Measurements from ENCODE around the gene PARP16.
A peak's percentile ranks its signal among the peaks of the same experiment; 100 is the strongest.

The PARP16 gene

DNA sequence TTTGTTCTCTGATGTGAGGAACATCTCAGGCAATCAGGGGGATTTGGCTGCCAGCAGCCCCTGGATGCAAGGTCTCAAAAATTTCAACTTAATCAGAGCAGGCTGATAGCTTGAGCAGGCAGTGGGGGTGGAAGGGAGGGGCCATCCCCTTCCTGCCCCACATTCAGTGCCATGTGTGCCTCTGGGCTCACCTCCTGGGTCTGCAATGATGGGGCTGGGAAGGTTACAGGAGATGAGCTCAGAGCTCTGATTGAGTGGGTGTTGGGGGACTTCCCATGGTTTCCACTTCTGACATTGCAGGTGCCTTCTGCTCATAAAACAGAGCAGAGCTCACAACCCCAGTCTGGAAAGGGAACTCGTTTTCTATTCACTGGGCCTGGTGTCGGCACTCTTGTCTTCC lies 37.0 kb downstream of the PARP16 start:
- H3K4me3 ChIP-seq (ENCODE audit: low read depth, low read length), result no peak overlapping the region
- POLR2A ChIA-PET, result interaction anchor here (0.7 kb wide), 1 partner anchor 28 kb away, joined by 4 read pairs; no protein-coding TSS in a partner anchor
- no peaks in the 10 kb centered on the region for H3K4me1 ChIP-seq (ENCODE audit: control insufficient read depth, insufficient read depth, low read length)
- H3K27ac ChIP-seq (ENCODE audit: extremely low read depth, low read depth, low read length), result no peak overlapping the region
- peak; percentile 45 for TF ChIP-seq ZFHX2 (tag by site-specific recombination; conservative IDR thresholded peaks at IDR 0.05)
- TF ChIP-seq ZNF777 (tag by site-specific recombination; IDR thresholded peaks at IDR 0.05; ENCODE audit: borderline replicate concordance), result no peak
- TF ChIP-seq ZBTB17 (tag by site-specific recombination; IDR thresholded peaks at IDR 0.05), result peak; percentile 72
- peak; percentile 36; the same call in 1 of the 2 replicates for TF ChIP-seq GLIS1 (tag by site-specific recombination; IDR thresholded peaks at IDR 0.05)
- no peaks in the 10 kb centered on the region for H3K36me3 ChIP-seq (ENCODE audit: control insufficient read depth in 2 of 2, insufficient read depth in 1 of 2, low read length in 2 of 2)
- no peaks in the 10 kb centered on the region for H3K9me3 ChIP-seq (ENCODE audit: control insufficient read depth, insufficient read depth, low read depth, low read length)
- CTCF ChIA-PET, result no interaction called here

DNA sequence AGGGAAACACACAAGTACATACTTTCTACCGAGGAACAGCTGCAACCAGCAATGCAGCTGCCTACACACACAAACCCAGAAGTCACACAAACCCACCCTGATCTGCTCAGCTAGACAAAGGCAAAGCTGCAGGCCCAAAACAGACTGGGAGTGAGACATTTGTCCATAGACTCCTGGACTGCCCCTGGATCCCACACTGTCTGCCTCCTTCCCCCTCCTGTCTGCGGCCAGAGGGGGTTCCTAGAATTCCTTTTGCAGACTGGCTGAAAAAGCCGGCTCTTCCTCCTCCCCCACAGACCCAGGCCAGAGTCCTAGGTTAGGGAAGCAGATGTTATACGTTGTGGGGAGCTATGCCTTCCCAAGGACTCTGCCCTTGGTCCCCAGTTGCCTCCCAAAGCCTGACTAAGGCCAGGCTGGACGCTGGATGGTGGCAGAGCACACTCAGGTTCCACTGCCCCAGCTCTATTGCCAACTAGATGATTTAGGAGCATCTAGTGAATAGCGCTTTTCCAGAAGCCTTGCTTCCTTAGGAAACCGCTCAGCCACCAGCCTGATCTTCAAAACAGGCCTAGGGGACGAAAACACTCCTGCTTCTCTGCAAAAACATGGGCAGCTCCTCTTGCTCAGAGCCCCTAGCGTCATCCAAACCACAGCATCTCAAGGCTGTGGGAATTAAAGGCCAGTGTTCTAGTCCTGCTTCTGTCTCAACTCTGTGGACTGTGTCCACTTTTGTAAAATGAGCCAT lies 38.0 kb downstream of the PARP16 start:
- Histone ChIP-seq H3K9me3 (ENCODE audit: control insufficient read depth, insufficient read depth, low read depth, low read length) (no peaks in the 10 kb centered on the region), H3K4me3 (ENCODE audit: low read depth, low read length) (no peak overlapping the region), H3K27ac (ENCODE audit: extremely low read depth, low read depth, low read length) (no peak overlapping the region), H3K36me3 (ENCODE audit: control insufficient read depth in 2 of 2, insufficient read depth in 1 of 2, low read length in 2 of 2) (no peaks in the 10 kb centered on the region), H3K4me1 (ENCODE audit: control insufficient read depth, insufficient read depth, low read length) (no peaks in the 10 kb centered on the region)
- TF ChIP-seq, protein P1, sequence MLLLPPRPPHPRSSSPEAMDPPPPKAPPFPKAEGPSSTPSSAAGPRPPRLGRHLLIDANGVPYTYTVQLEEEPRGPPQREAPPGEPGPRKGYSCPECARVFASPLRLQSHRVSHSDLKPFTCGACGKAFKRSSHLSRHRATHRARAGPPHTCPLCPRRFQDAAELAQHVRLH (tag by site-specific recombination; IDR thresholded peaks at IDR 0.05), result no peak
- TF ChIP-seq ZNF10 (tag by site-specific recombination; IDR thresholded peaks at IDR 0.05), result no peak
- no peak for TF ChIP-seq ZNF121 (tag by site-specific recombination; IDR thresholded peaks at IDR 0.05)
- TF ChIP-seq ZSCAN16 (tag by site-specific recombination; IDR thresholded peaks at IDR 0.05), result no peak
- TF ChIP-seq, protein P2, sequence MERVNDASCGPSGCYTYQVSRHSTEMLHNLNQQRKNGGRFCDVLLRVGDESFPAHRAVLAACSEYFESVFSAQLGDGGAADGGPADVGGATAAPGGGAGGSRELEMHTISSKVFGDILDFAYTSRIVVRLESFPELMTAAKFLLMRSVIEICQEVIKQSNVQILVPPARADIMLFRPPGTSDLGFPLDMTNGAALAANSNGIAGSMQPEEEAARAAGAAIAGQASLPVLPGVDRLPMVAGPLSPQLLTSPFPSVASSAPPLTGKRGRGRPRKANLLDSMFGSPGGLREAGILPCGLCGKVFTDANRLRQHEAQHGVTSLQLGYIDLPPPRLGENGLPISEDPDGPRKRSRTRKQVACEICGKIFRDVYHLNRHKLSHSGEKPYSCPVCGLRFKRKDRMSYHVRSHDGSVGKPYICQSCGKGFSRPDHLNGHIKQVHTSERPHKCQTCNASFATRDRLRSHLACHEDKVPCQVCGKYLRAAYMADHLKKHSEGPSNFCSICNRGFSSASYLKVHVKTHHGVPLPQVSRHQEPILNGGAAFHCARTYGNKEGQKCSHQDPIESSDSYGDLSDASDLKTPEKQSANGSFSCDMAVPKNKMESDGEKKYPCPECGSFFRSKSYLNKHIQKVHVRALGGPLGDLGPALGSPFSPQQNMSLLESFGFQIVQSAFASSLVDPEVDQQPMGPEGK (tag by site-specific recombination; IDR thresholded peaks at IDR 0.05), result no peak
- TF ChIP-seq ZNF2 (tag by site-specific recombination; IDR thresholded peaks at IDR 0.05), result no peak
- no peak for TF ChIP-seq KLF16 (tag by site-specific recombination; IDR thresholded peaks at IDR 0.05)
- TF ChIP-seq ZNF391 (tag by site-specific recombination; IDR thresholded peaks at IDR 0.05; ENCODE audit: borderline replicate concordance, low read depth), result no peak
- TF ChIP-seq ZNF133 (tag by site-specific recombination; IDR thresholded peaks at IDR 0.05), result no peak
- TF ChIP-seq ZNF548 (tag by site-specific recombination; IDR thresholded peaks at IDR 0.05), result no peak
- no peak for TF ChIP-seq WT1 (tag by site-specific recombination; IDR thresholded peaks at IDR 0.05)
- TF ChIP-seq ZNF514 (tag by site-specific recombination; IDR thresholded peaks at IDR 0.05), result no peak
- TF ChIP-seq ZNF426 (tag by site-specific recombination; IDR thresholded peaks at IDR 0.05), result no peak
- no peak for TF ChIP-seq ZNF155 (tag by site-specific recombination; IDR thresholded peaks at IDR 0.05)
- no peak for TF ChIP-seq ZNF785 (tag by site-specific recombination; IDR thresholded peaks at IDR 0.05)
- TF ChIP-seq ZNF302 (tag by site-specific recombination; IDR thresholded peaks at IDR 0.05; ENCODE audit: low read depth), result no peak
- TF ChIP-seq ZNF626 (tag by site-specific recombination; IDR thresholded peaks at IDR 0.05), result no peak
- TF ChIP-seq, protein P3, sequence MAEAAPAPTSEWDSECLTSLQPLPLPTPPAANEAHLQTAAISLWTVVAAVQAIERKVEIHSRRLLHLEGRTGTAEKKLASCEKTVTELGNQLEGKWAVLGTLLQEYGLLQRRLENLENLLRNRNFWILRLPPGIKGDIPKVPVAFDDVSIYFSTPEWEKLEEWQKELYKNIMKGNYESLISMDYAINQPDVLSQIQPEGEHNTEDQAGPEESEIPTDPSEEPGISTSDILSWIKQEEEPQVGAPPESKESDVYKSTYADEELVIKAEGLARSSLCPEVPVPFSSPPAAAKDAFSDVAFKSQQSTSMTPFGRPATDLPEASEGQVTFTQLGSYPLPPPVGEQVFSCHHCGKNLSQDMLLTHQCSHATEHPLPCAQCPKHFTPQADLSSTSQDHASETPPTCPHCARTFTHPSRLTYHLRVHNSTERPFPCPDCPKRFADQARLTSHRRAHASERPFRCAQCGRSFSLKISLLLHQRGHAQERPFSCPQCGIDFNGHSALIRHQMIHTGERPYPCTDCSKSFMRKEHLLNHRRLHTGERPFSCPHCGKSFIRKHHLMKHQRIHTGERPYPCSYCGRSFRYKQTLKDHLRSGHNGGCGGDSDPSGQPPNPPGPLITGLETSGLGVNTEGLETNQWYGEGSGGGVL (tag by site-specific recombination; IDR thresholded peaks at IDR 0.05), result no peak
- ChIA-PET CTCF (interaction anchor here (0.7 to 1.2 kb wide), 2 partner anchors 22 to 33 kb away, joined by 3 read pairs; no protein-coding TSS in a partner anchor), POLR2A (no interaction called here)
